Retinal pigment epithelial cell (primary cell): ENCODE measurements around the gene GATAD2A.

ENCODE experiments used
- DNase-seq: peaks from one replicate; pipeline ENCODE4 v3.0.0-alpha.2; 2010; ENCODE audit warnings: low read depth
- H3K4me3 ChIP-seq: 2 replicates; pipeline ENCODE4 v1.5.1; 2011; ENCODE audit warnings: mild to moderate bottlenecking, low read length, control low read depth, moderate library complexity
- CTCF ChIP-seq: conservative IDR thresholded peaks from 2 replicates; pipeline ENCODE4 v1.5.1; 2011; ENCODE audit warnings: low read depth, low read length, control low read depth, inconsistent platforms

The GATAD2A gene

GRCh38 chr19:19502808-19503602 is 97.5 kb downstream of the GATAD2A start:
- H3K4me3 ChIP-seq, result no peak overlapping the region
- DNase-seq, result no peak
- TF ChIP-seq CTCF, result no peak

- no peak for DNase-seq
- no peak for TF ChIP-seq CTCF
- no peak overlapping the region for H3K4me3 ChIP-seq
Measured at GRCh38 chr19:19504754-19505668, 99.5 kb downstream of the GATAD2A start.

- H3K4me3 ChIP-seq, result no peak overlapping the region
- no peak for TF ChIP-seq CTCF
- DNase-seq, result no peak
Measured at GRCh38 chr19:19505669-19506326, 100.3 kb downstream of the GATAD2A start.

GRCh38 chr19:19506592-19506991 is 101.1 kb downstream of the GATAD2A start:
- H3K4me3 ChIP-seq, result no peak overlapping the region
- no peak for DNase-seq
- TF ChIP-seq CTCF, result no peak

- no peak for TF ChIP-seq CTCF
- DNase-seq, result no peak
- no peak overlapping the region for H3K4me3 ChIP-seq
Measured at GRCh38 chr19:19507354-19507753, 101.9 kb downstream of the GATAD2A start.

GRCh38 chr19:19508217-19508616 is 102.7 kb downstream of the GATAD2A start:
- TF ChIP-seq CTCF, result no peak
- DNase-seq, result no peak
- no peak overlapping the region for H3K4me3 ChIP-seq
